ENCODE results near the gene MAGI3.
"Not testable (repeated sequence)": the region's sequence is repeated elsewhere in the genome, so short reads cannot be mapped to it uniquely, and the experiment has no call there.

The MAGI3 gene

GRCh38 chr1:113579256-113580018 lies 189.1 kb downstream of the MAGI3 start:
- no peak for DNase-seq (ENCODE audit: low read depth)

- DNase-seq (ENCODE audit: low read depth): no peak
These were observed 191.0 kb downstream of the MAGI3 start for GRCh38 chr1:113581323-113581722.

- DNase-seq (ENCODE audit: low read depth): no peak
These were observed 191.8 kb downstream of the MAGI3 start for GRCh38 chr1:113582084-113582483.

- DNase-seq (ENCODE audit: low read depth): no peak
These were observed 197.2 kb downstream of the MAGI3 start for GRCh38 chr1:113587475-113587874.

- DNase-seq (ENCODE audit: low read depth): no peak
These were observed 201.9 kb downstream of the MAGI3 start for GRCh38 chr1:113592230-113592629.

GRCh38 chr1:113593550-113594297 lies 203.4 kb downstream of the MAGI3 start:
- no peak for DNase-seq (ENCODE audit: low read depth)

GRCh38 chr1:113604466-113604865 lies 214.2 kb downstream of the MAGI3 start:
- DNase-seq (ENCODE audit: low read depth): not testable (repeated sequence)

- DNase-seq (ENCODE audit: low read depth): no peak
These were observed 214.8 kb downstream of the MAGI3 start for GRCh38 chr1:113605146-113605545.

GRCh38 chr1:113608399-113608798 lies 218.1 kb downstream of the MAGI3 start:
- no peak for DNase-seq (ENCODE audit: low read depth)

GRCh38 chr1:113610372-113610771 lies 220.1 kb downstream of the MAGI3 start:
- DNase-seq (ENCODE audit: low read depth): no peak

GRCh38 chr1:113615425-113615824 lies 225.1 kb downstream of the MAGI3 start:
- no peak for DNase-seq (ENCODE audit: low read depth)

- DNase-seq (ENCODE audit: low read depth): no peak
These were observed 225.8 kb downstream of the MAGI3 start for GRCh38 chr1:113616156-113616555.

GRCh38 chr1:113617438-113618141 lies 227.3 kb downstream of the MAGI3 start:
- DNase-seq (ENCODE audit: low read depth): no peak

GRCh38 chr1:113628997-113629396 lies 238.7 kb downstream of the MAGI3 start:
- no peak for DNase-seq (ENCODE audit: low read depth)

GRCh38 chr1:113630340-113631327 lies 240.3 kb downstream of the MAGI3 start:
- DNase-seq (ENCODE audit: low read depth): no peak

GRCh38 chr1:113641396-113641795 lies 251.1 kb downstream of the MAGI3 start:
- no peak for DNase-seq (ENCODE audit: low read depth)

GRCh38 chr1:113647164-113647563 lies 256.8 kb downstream of the MAGI3 start:
- no peak for DNase-seq (ENCODE audit: low read depth)

GRCh38 chr1:113648478-113648877 lies 258.2 kb downstream of the MAGI3 start:
- no peak for DNase-seq (ENCODE audit: low read depth)

GRCh38 chr1:113652771-113653170 lies 262.5 kb downstream of the MAGI3 start:
- no peak for DNase-seq (ENCODE audit: low read depth)

GRCh38 chr1:113653741-113654140 lies 263.4 kb downstream of the MAGI3 start:
- no peak for DNase-seq (ENCODE audit: low read depth)

- DNase-seq (ENCODE audit: low read depth): no peak
These were observed 264.6 kb downstream of the MAGI3 start for GRCh38 chr1:113654883-113655282.

GRCh38 chr1:113657126-113657525 lies 266.8 kb downstream of the MAGI3 start:
- no peak for DNase-seq (ENCODE audit: low read depth)
